ENCODE data around the gene GBX1.

The GBX1 gene

DNA sequence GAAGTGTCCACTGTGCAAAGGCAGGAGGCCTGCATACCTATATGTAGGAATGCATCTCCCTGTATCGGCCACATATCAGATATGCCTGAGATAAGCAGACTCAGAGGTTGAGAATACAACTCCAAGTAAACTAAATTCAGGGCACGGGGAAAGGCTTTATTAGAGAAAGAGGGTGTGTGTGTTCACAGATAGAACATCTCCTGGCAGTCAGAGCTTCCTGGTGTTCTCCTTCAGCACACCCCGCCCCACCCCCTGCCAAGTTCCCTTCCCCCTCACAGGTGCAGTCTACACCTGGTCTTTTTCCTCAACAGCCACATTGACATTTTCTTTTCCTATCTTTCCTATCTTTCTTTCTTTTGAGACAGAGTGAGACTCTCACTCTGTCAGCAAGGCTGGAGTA, 17.1 kb downstream of the GBX1 start:
- no peak for DNase-seq (ENCODE audit: extremely low spot score)
- ChIA-PET POLR2A (no interaction called here), CTCF (interaction anchor here (1.9 kb wide), 1 partner anchor 17 kb away, joined by 7 read pairs; the partner anchor contains the start of gene GBX1)
- TF ChIP-seq ZNF384 (IDR thresholded peaks at IDR 0.05) (no peak), L3MBTL2 (conservative IDR thresholded peaks at IDR 0.05) (no peak), ARNT (IDR thresholded peaks at IDR 0.05) (no peak), SUZ12 (IDR thresholded peaks at IDR 0.05) (no peak), ELF4 (IDR thresholded peaks at IDR 0.05) (no peak), FOXM1 (IDR thresholded peaks at IDR 0.05; ENCODE audit: borderline replicate concordance) (no peak), BHLHE40 (IDR thresholded peaks at IDR 0.05; ENCODE audit: borderline replicate concordance) (no peak), TARDBP (IDR thresholded peaks at IDR 0.05) (no peak), NFRKB (IDR thresholded peaks at IDR 0.05) (no peak), FOXA1 (IDR thresholded peaks at IDR 0.05) (no peak), LEF1 (IDR thresholded peaks at IDR 0.05; ENCODE audit: borderline replicate concordance) (no peak), CTBP1 (IDR thresholded peaks at IDR 0.05; ENCODE audit: borderline replicate concordance) (no peak), SP1 (IDR thresholded peaks at IDR 0.05) (no peak), HDGF (IDR thresholded peaks at IDR 0.05; ENCODE audit: borderline replicate concordance) (no peak)
- TF ChIP-seq, protein P1, sequence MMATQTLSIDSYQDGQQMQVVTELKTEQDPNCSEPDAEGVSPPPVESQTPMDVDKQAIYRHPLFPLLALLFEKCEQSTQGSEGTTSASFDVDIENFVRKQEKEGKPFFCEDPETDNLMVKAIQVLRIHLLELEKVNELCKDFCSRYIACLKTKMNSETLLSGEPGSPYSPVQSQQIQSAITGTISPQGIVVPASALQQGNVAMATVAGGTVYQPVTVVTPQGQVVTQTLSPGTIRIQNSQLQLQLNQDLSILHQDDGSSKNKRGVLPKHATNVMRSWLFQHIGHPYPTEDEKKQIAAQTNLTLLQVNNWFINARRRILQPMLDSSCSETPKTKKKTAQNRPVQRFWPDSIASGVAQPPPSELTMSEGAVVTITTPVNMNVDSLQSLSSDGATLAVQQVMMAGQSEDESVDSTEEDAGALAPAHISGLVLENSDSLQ (IDR thresholded peaks at IDR 0.05), result no peak

DNA sequence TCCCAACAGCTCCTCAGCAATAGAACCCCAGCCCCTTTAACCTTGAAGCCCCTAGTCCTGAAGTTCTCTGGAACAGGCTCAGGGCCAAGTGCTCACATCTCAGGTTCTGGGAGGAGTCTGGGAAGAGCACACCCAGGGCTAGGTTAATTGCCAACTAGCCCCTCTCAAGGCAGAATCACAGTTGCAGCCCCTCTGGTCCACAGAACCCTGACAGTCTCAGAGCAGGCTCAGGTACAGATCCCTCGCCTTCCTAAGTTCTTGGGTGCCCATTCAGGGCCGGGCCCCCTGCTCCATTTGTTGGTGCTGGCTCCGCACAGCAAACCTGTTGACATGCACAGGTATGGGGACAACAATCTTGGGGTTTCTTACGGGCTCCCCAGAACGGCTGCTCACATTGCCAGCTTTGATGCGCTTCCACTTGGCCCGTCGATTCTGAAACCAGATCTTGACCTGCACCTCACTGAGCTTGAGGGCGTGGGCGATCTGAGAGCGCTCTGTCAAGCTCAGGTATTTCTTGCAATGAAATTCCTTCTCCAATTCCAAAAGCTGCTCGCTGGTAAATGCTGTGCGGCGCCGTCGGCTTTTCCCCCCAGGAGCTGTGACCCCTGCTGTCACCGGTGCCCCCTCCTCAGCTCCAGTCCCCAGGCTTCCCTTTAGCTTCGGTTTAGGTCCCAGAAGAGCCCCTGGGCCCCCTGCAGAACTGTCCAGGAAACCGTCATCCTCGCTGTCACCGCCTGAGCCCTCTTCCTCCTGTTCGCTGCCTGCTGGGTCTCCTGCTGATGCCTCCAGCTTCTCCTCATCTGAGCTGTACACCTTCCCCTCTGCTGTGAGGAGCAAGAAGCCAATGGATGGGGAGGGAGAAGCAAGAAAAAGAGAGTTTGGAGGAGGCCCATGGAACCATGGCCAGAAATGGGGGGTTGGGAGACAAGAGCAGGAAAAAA, 18.9 kb downstream of the GBX1 start:
- ChIA-PET CTCF (interaction anchor here (0.7 to 2.1 kb wide), 4 partner anchors 10 to 25 kb away, joined by 3 to 7 read pairs (median 4); no protein-coding TSS in a partner anchor), POLR2A (interaction anchor here (1.2 kb wide), 1 partner anchor 9 kb away, joined by 4 read pairs; no protein-coding TSS in a partner anchor)
- DNase-seq (ENCODE audit: extremely low spot score), result no peak
- TF ChIP-seq FOXK2 (IDR thresholded peaks at IDR 0.05), result no peak
- no peak for TF ChIP-seq FOXM1 (IDR thresholded peaks at IDR 0.05; ENCODE audit: borderline replicate concordance)
- TF ChIP-seq LEF1 (IDR thresholded peaks at IDR 0.05; ENCODE audit: borderline replicate concordance), result no peak

DNA sequence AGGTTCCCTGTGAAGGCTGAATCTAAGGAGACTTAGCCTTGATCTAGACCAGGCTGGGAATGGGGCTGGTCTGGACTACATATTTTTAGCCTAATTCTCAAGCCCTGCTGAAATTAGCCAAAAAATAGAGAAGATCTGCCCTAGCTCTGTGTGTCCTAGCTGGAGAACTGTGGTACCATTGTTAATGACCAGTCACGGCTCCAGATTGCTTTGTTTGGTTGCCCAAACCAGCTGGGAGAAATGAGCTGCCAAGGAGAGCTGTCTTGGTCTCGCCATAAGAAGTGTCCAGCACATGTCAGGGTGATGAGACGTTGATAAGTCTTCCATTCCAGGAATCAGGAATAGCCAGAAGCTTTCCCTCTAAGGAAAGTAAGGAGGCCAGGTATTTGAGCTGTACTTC, 20.7 kb downstream of the GBX1 start:
- ChIA-PET POLR2A (interaction anchor here (0.8 kb wide), 1 partner anchor 11 kb away, joined by 3 read pairs; no protein-coding TSS in a partner anchor), CTCF (interaction anchor here (1.0 to 2.6 kb wide), 3 partner anchors 19 to 97 kb away, joined by 4 to 7 read pairs (median 7); no protein-coding TSS in a partner anchor)
- TF ChIP-seq BHLHE40 (IDR thresholded peaks at IDR 0.05; ENCODE audit: borderline replicate concordance), result no peak
- no peak for TF ChIP-seq LEF1 (IDR thresholded peaks at IDR 0.05; ENCODE audit: borderline replicate concordance)
- no peak for TF ChIP-seq ELF4 (IDR thresholded peaks at IDR 0.05)
- TF ChIP-seq L3MBTL2 (conservative IDR thresholded peaks at IDR 0.05), result no peak
- no peak for TF ChIP-seq NFRKB (IDR thresholded peaks at IDR 0.05)
- TF ChIP-seq SUZ12 (IDR thresholded peaks at IDR 0.05), result no peak
- TF ChIP-seq FOXA1 (IDR thresholded peaks at IDR 0.05), result no peak
- TF ChIP-seq SP1 (IDR thresholded peaks at IDR 0.05), result no peak
- TF ChIP-seq FOXK2 (IDR thresholded peaks at IDR 0.05), result no peak
- TF ChIP-seq, protein P1 (IDR thresholded peaks at IDR 0.05), result no peak
- no peak for TF ChIP-seq HDGF (IDR thresholded peaks at IDR 0.05; ENCODE audit: borderline replicate concordance)
- TF ChIP-seq CTBP1 (IDR thresholded peaks at IDR 0.05; ENCODE audit: borderline replicate concordance), result no peak
- TF ChIP-seq TARDBP (IDR thresholded peaks at IDR 0.05), result no peak
- no peak for DNase-seq (ENCODE audit: extremely low spot score)

DNA sequence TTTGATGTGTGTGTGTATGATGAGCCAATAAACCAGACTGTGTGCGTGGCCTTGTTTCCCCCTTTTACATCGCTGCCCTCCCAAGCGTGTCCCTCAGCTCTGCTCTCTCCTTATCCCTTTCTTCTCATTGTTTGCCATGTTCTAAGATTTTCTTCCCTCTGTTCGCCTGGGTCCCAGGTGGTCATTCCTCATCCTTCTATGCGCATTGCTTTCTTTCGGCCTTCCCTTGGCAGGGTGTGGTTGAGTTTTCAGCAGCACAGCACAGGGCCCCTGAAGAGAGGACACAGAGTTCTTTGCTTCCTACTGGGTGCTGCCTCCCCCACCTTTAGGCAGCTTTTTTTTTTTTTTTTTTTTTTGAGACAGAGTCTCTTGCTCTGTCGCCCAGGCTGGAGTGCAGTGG, 23.1 kb downstream of the GBX1 start:
- ChIA-PET POLR2A (no interaction called here), CTCF (interaction anchor here (1.6 kb wide), 1 partner anchor 24 kb away, joined by 5 read pairs; the partner anchor contains the start of gene GBX1)
- no peak for DNase-seq (ENCODE audit: extremely low spot score)
- TF ChIP-seq FOXK2 (IDR thresholded peaks at IDR 0.05), result no peak
- no peak for TF ChIP-seq SP1 (IDR thresholded peaks at IDR 0.05)
- no peak for TF ChIP-seq TARDBP (IDR thresholded peaks at IDR 0.05)
- no peak for TF ChIP-seq SUZ12 (IDR thresholded peaks at IDR 0.05)

DNA sequence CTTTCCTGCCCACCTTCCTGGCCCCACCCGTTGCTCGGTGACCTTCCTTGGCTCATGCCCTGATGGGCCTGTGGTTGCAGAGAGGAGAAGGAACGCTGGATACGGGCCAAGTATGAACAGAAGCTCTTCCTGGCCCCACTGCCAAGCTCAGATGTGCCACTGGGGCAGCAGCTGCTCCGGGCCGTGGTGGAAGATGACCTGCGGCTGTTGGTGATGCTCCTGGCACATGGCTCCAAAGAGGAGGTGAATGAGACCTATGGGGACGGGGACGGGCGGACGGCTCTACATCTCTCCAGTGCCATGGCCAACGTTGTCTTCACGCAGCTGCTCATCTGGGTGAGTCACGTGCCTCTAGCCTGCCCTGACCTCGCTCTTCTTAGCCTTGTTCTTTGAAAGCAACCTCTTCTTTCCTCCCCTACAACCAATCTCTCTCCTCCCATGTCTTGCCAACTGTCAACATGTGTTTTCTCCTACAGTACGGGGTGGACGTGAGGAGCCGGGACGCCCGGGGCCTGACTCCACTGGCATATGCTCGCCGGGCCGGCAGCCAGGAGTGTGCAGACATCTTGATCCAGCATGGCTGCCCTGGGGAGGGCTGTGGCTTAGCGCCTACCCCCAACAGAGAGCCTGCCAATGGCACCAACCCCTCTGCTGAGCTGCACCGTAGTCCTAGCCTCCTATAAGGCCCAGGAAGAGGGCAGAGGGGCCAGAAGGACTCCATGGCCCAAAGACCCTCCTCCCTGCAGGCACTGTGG, 24.1 kb downstream of the GBX1 start:
- DNase-seq (ENCODE audit: extremely low spot score), result no peak
- ChIA-PET POLR2A (no interaction called here), CTCF (interaction anchor here (0.5 to 1.6 kb wide), 2 partner anchors 14 to 25 kb away, joined by 4 to 5 read pairs; partner anchors contain the start of gene GBX1)
- TF ChIP-seq ZNF384 (IDR thresholded peaks at IDR 0.05), result no peak
- no peak for TF ChIP-seq FOXK2 (IDR thresholded peaks at IDR 0.05)
- no peak for TF ChIP-seq NFRKB (IDR thresholded peaks at IDR 0.05)
- TF ChIP-seq, protein P1 (IDR thresholded peaks at IDR 0.05), result no peak
- TF ChIP-seq BHLHE40 (IDR thresholded peaks at IDR 0.05; ENCODE audit: borderline replicate concordance), result no peak
- TF ChIP-seq FOXM1 (IDR thresholded peaks at IDR 0.05; ENCODE audit: borderline replicate concordance), result no peak
- no peak for TF ChIP-seq LEF1 (IDR thresholded peaks at IDR 0.05; ENCODE audit: borderline replicate concordance)

DNA sequence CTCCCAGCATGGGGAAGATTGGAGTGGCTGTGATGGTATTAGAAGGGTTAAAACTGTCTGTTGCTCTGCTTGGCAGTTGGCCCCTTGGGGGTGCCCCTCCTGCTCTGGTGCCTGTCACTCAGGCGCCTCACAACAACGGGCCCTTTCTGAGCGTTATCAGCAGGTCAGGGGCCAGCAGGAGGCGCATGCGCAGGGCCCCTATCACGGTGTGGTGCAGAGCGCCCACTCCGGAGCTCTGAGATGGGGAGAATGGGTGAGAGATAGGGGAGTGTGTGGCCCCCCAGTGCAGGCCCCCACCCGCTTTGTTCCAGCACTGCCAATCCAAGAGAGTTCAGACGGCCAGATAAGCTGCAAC, 24.8 kb downstream of the GBX1 start:
- no peak for TF ChIP-seq LEF1 (IDR thresholded peaks at IDR 0.05; ENCODE audit: borderline replicate concordance)
- no peak for TF ChIP-seq NFRKB (IDR thresholded peaks at IDR 0.05)
- no peak for TF ChIP-seq TARDBP (IDR thresholded peaks at IDR 0.05)
- DNase-seq (ENCODE audit: extremely low spot score), result no peak
- ChIA-PET CTCF (interaction anchor here (0.5 kb wide), 1 partner anchor 15 kb away, joined by 4 read pairs; no protein-coding TSS in a partner anchor), POLR2A (no interaction called here)

Measured in HEK293T (cell line).